NCI-H510A treated with DMSO at 0.1 percent for 48 hours (cell line): ENCODE measurements around the gene FNDC4.
"Not testable (repeated sequence)": the region's sequence is repeated elsewhere in the genome, so short reads cannot be mapped to it uniquely, and the experiment has no call there.

Experiments
- DNase-seq: peaks from one replicate; lab custom pipeline; 2025; lab: John Stamatoyannopoulos, UW

The FNDC4 gene

DNA sequence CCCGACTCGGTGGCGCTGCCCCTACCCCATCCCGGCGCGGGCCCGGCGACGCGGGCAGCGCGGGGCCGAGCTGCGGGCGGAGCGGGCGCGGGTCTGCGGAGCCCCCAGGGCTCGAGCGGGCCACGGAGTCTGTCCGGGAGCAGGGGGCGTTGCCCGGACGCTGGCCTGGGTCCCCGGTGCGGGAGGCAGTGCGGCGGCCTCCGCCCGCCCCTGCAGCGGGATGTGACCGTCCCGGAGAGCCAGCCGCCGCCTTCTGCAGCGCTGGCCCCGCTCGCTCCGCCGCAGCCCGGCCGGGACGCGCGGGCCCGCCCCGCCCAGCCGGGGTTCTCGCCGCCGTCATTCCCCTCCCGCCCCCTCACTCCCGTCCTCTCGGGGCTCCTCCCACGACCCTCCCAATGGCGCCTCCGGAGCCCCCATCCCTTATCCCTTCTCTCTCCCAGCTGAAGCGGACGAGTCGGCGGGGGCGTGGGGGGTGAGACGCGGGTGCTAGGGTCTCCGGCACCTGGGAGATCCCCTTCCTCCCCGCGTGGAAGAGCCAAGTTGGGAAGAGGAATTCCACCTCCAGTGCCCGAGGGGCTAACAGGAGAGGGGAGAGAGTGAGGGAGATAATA lies at the start of gene FNDC4:
Gene FNDC4, minus strand, starts transcription at position 257 of the 611 bp plus-strand sequence. CDS start 521 bp downstream, outside the sequence.
- DNase-seq, result no peak

- DNase-seq, result no peak
These were observed 49.3 kb upstream of the FNDC4 start for GRCh38 chr2:27544143-27544821.

GRCh38 chr2:27539649-27540048 lies 44.6 kb upstream of the FNDC4 start:
- DNase-seq, result not testable (repeated sequence)

DNA sequence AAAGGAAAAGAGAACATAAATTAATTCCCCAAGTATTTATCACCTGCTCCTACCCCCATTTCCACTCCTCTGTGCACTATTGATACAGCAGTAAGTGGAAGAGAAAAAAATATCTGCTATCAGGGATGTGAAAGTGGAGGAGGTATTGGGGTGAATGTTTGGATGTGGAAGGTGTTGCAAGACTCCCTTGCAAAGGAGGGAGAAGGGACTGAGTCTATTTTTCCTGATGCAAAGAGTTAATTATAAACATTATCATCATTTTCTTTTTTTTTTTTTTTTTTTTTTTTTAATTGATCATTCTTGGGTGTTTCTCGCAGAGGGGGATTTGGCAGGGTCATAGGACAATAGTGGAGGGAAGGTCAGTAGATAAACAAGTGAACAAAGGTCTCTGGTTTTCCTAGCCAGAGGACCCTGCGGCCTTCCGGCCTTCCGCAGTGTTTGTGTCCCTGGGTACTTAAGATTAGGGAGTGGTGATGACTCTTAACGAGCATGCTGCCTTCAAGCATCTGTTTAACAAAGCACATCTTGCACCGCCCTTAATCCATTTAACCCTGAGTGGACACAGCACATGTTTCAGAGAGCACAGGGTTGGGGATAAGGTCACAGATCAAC lies 43.9 kb upstream of the FNDC4 start:
- not testable (repeated sequence) for DNase-seq

- DNase-seq, result no peak
These were observed 42.3 kb upstream of the FNDC4 start for GRCh38 chr2:27537287-27537686.

GRCh38 chr2:27531983-27532382 lies 37.0 kb upstream of the FNDC4 start:
- DNase-seq, result no peak

DNA sequence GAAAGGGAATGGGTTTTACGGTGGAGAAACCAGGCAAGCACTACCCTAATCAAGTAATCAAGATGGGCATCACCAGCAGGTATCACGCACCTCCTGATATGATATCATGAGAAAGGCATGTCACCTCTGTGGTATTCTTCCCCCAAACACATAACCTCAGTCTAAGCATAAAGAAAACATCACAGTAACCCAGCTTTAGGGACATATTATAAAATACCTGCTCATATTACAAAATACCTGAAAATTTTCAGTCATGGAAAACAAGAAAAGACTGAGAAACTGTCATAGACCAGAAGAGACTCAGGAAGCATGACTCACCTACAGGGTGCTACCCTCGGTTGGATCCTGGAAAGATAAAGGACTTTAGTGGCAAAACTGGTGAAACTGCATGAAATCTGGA lies 32.2 kb upstream of the FNDC4 start:
- no peak for DNase-seq

GRCh38 chr2:27522400-27522945 lies 27.5 kb upstream of the FNDC4 start:
- no peak for DNase-seq

DNA sequence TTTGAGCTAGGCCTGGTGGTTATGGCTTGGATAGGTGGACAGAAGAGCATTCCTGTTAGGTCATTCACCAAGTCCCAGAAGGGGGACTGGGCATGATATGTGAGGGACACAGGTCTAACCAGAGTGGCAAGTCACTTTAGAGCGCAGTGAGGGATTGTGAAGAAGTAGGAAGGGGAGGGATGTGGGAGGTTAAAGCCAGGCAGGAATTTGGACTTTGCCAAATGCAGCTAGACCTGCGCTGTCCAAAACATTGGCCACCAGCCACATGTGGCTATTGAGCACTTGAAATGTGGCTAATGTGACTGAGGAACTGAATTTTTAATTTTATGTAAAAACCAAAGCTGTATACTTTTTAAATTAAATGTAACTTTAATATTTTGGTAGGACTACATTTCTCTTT lies 25.3 kb upstream of the FNDC4 start:
- no peak for DNase-seq

- DNase-seq, result no peak
These were observed 23.7 kb upstream of the FNDC4 start for GRCh38 chr2:27518782-27519113.

GRCh38 chr2:27518113-27518781 lies 23.2 kb upstream of the FNDC4 start:
- no peak for DNase-seq

- no peak for DNase-seq
These were observed 14.3 kb upstream of the FNDC4 start for GRCh38 chr2:27509326-27509725.

GRCh38 chr2:27507293-27507692 lies 12.3 kb upstream of the FNDC4 start:
- no peak for DNase-seq

DNA sequence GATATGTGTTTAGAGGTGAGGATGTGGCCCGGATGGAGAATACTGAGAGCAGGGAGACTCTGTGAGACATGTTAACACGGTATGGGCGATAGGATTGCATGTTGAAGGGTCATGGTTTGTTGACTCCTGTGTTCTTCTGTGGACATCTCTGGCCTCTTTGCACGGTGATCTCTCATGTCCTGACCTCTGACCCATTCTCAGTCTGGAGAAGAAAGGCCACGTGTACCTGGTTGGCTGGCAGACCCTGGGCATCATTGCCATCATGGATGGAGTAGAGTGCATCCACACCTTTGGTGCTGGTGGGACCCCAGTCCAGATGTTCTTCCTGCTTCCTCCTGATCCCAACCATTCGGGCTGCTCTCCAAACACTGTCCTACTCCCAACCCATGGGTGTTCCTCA lies 11.6 kb upstream of the FNDC4 start:
- no peak for DNase-seq

- no peak for DNase-seq
These were observed 7.1 kb upstream of the FNDC4 start for GRCh38 chr2:27502142-27502541.

DNA sequence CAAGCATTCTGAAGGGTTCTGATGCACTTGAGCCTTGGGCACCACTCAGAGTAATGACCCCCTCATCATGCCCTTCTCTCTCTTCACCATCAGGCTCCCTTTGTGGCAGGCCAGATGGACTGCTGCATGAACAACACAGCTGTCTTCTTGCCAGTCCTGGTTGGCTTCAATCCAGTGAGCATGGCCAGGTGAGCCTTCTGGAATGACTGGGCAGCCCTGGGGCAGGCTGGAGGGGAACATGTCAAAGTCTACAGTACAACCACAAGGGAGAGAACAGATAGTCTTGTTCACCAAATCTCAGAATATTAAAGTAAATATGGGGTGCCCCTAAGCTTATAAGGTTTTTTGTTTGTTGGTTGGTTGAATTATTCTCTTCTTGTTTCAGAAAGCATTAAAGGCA lies 6.0 kb upstream of the FNDC4 start:
- DNase-seq, result no peak

DNA sequence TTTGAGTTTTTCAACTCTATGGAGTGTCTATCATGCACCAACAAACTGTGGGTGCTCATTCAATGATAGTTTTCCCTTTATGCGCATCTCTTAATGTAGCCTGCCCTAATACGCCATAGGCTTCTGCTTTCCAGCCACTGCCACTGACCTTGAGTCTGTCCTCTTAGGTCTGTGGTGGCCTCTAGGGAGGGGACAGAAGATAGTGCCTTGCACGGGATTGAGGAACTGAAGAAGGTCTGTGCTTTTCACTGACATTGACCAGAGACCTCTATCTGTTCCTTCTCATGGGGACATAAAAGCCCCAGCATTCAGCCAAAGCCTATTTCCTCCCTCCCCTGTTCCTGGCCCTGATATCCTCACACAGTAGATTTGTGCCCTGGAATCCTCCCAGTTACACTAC lies 4.0 kb upstream of the FNDC4 start:
- no peak for DNase-seq

GRCh38 chr2:27497288-27497627 lies 2.3 kb upstream of the FNDC4 start:
- no peak for DNase-seq

GRCh38 chr2:27496357-27497287 lies 1.6 kb upstream of the FNDC4 start, which contains the start of gene GCKR:
Gene GCKR, plus strand, starts transcription at chr2:27496839. Its CDS starts 66 bp downstream, at chr2:27496905.
- no peak for DNase-seq

DNA sequence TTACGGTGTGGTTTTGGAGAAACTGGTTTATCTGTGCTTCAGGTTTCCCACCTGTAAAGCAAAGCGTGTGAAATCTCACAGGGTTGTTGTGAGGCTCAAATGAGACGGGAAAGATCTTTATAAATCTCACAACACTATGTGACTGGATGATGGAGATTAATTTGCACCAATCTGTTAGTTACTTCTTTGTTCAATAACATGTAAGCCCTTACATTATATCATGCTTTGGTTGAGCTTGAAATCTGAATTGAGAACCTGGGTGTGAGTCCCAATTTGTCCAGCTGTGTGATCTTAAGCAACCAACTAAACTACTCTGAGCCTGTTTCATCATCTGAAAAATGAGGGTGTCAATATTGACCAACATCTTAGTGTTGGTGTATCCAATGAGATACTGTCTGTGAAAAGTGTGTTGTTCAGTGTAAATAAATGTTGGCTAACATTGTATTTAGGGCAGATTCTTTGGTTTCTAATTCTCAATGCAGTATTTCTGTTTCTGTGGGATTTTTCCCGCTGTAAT lies 898 bp upstream of the FNDC4 start:
- no peak for DNase-seq

DNA sequence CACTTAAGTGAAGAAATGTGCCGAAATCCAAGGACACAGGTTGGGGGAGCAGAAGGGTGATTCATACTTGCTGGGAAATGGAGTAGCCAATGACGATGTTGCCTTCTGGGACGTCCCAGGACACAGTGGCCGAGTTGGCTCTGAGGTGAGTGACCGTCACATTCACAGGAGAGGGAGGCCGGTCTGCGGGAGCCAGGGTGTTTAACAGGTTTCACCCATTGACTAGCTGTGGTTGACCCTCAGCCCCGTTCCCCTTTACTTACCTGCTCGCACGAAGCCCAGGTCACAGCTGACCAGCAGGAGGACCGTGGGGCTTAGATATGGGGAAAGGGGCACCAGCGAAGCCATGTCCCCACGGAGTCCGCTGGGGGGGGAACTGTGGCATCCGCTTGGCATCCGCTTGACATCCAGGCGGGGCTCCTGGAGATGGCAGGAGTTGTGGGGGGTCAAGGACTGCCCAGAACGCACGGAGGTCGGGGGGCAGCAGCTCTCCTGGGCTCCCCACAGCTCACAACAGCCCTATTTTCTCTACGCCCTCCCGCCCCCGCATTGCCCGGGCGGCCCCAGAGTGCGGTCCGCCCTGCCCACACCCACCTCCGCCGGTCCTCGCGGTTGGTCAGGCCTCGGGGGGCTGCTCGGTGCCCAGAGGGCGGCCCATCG lies 586 bp downstream of the FNDC4 start:
- DNase-seq, result no peak
